ENCODE data around the gene HNRNPH3. TPM values are rescaled to one million over a fixed set of nuclear protein-coding genes. Genes with fewer than 3 reads are reported as not detected.
"Not testable (repeated sequence)": the region's sequence is repeated elsewhere in the genome, so short reads cannot be mapped to it uniquely, and the experiment has no call there.

The HNRNPH3 gene
- total RNA-seq, 1 donor from 2014 or later: 124 TPM

GRCh38 chr10:68318331-68319059 lies 13.4 kb upstream of the HNRNPH3 start:
- H3K36me3 Mint-ChIP-seq (ENCODE audit: low read depth, unreplicated experiment): peaks cover 9% of the 10 kb centered on the region
- H3K27ac Mint-ChIP-seq (ENCODE audit: unreplicated experiment): no peak overlapping the region
- no peaks in the 10 kb centered on the region for H3K27me3 Mint-ChIP-seq (ENCODE audit: unreplicated experiment)
- H3K9me3 Mint-ChIP-seq (ENCODE audit: unreplicated experiment): no peaks in the 10 kb centered on the region
- TF ChIP-seq CTCF (IDR thresholded peaks at IDR 0.05; ENCODE audit: unreplicated experiment): no peak
- no peak overlapping the region for H3K4me3 Mint-ChIP-seq (ENCODE audit: unreplicated experiment)
- no peaks in the 10 kb centered on the region for H3K4me1 Mint-ChIP-seq (ENCODE audit: unreplicated experiment)
- DNase-seq (ENCODE audit: low spot score): no peak

GRCh38 chr10:68324396-68324795 lies 7.5 kb upstream of the HNRNPH3 start:
- H3K9me3 Mint-ChIP-seq (ENCODE audit: unreplicated experiment); DNase-seq (ENCODE audit: low spot score); H3K36me3 Mint-ChIP-seq (ENCODE audit: low read depth, unreplicated experiment); H3K27ac Mint-ChIP-seq (ENCODE audit: unreplicated experiment); H3K4me1 Mint-ChIP-seq (ENCODE audit: unreplicated experiment); H3K27me3 Mint-ChIP-seq (ENCODE audit: unreplicated experiment); H3K4me3 Mint-ChIP-seq (ENCODE audit: unreplicated experiment): not testable (repeated sequence)

GRCh38 chr10:68327889-68328786 lies 3.7 kb upstream of the HNRNPH3 start:
- H3K36me3 Mint-ChIP-seq (ENCODE audit: low read depth, unreplicated experiment): peaks cover 7% of the 10 kb centered on the region
- peaks cover 14% of the 10 kb centered on the region for H3K27me3 Mint-ChIP-seq (ENCODE audit: unreplicated experiment)
- H3K4me1 Mint-ChIP-seq (ENCODE audit: unreplicated experiment): peaks cover 20% of the 10 kb centered on the region
- H3K27ac Mint-ChIP-seq (ENCODE audit: unreplicated experiment): peak overlapping the region; percentile 89
- no peak for TF ChIP-seq CTCF (IDR thresholded peaks at IDR 0.05; ENCODE audit: unreplicated experiment)
- H3K9me3 Mint-ChIP-seq (ENCODE audit: unreplicated experiment): no peaks in the 10 kb centered on the region
- DNase-seq (ENCODE audit: low spot score): no peak
- H3K4me3 Mint-ChIP-seq (ENCODE audit: unreplicated experiment): no peak overlapping the region

- Mint-ChIP-seq H3K4me3 (ENCODE audit: unreplicated experiment) (no peak overlapping the region), H3K36me3 (ENCODE audit: low read depth, unreplicated experiment) (peaks cover 10% of the 10 kb centered on the region), H3K27me3 (ENCODE audit: unreplicated experiment) (peaks cover 18% of the 10 kb centered on the region), H3K9me3 (ENCODE audit: unreplicated experiment) (no peaks in the 10 kb centered on the region), H3K4me1 (ENCODE audit: unreplicated experiment) (peaks cover 23% of the 10 kb centered on the region), H3K27ac (ENCODE audit: unreplicated experiment) (peak overlapping the region; percentile 15)
- TF ChIP-seq CTCF (IDR thresholded peaks at IDR 0.05; ENCODE audit: unreplicated experiment): no peak
- no peak for DNase-seq (ENCODE audit: low spot score)
Observed at GRCh38 chr10:68329506-68329861, 2.4 kb upstream of the HNRNPH3 start.

- Mint-ChIP-seq H3K4me1 (ENCODE audit: unreplicated experiment) (peaks cover 37% of the 10 kb centered on the region), H3K4me3 (ENCODE audit: unreplicated experiment) (peak overlapping the region; percentile 99), H3K27ac (ENCODE audit: unreplicated experiment) (peak overlapping the region; percentile 100), H3K9me3 (ENCODE audit: unreplicated experiment) (no peaks in the 10 kb centered on the region), H3K27me3 (ENCODE audit: unreplicated experiment) (peaks cover 18% of the 10 kb centered on the region), H3K36me3 (ENCODE audit: low read depth, unreplicated experiment) (peaks cover 10% of the 10 kb centered on the region)
- no peak for TF ChIP-seq CTCF (IDR thresholded peaks at IDR 0.05; ENCODE audit: unreplicated experiment)
- peak; percentile 6 for DNase-seq (ENCODE audit: low spot score)
Observed at GRCh38 chr10:68330852-68331454, 911 bp upstream of the HNRNPH3 start.

Data from endothelial cell (in vitro differentiated cells).